DOHH2 (cell line): ENCODE results near the gene UBE2D3.
"Not testable (repeated sequence)": the region's sequence is repeated elsewhere in the genome, so short reads cannot be mapped to it uniquely, and the experiment has no call there.

ENCODE experiments used
- CTCF ChIP-seq: fragments of 200-600 bp; sonication (generic); IDR thresholded peaks from one replicate; pipeline ENCODE4 v1.5.1; 2014; ENCODE audit warnings: antibody characterized with exemption, mild to moderate bottlenecking, low read depth, low read length; ENCODE audit not compliant: poor library complexity, severe bottlenecking
- EZH2phosphoT487 ChIP-seq: fragments of 200-600 bp; sonication (generic); IDR thresholded peaks from 2 replicates; pipeline ENCODE4 v1.6.1; 2017; ENCODE audit warnings: borderline replicate concordance, mild to moderate bottlenecking, antibody characterized with exemption, low read length, moderate library complexity, mixed read lengths

GRCh38 chr4:102865327-102865726, 38.0 kb upstream of the UBE2D3 start:
- TF ChIP-seq CTCF, EZH2phosphoT487: not testable (repeated sequence)
